HG03442 (cell line): ENCODE measurements around the gene TNRC6B.
A peak's percentile ranks its signal among the peaks of the same experiment; 100 is the strongest.
"Not testable (repeated sequence)": the region's sequence is repeated elsewhere in the genome, so short reads cannot be mapped to it uniquely, and the experiment has no call there.

ENCODE experiments used
- ATAC-seq: cut with Tn5 transposase; IDR thresholded peaks from one replicate; pipeline ENCODE4 v1.9.1; 2021; ENCODE audit warnings: mild to moderate bottlenecking, moderate library complexity; ENCODE audit not compliant: unreplicated experiment

The TNRC6B gene

GRCh38 chr22:40210818-40211217, 33.1 kb downstream of the TNRC6B start:
- peak; percentile 73 for ATAC-seq

- no peak for ATAC-seq
These were observed 33.8 kb downstream of the TNRC6B start for GRCh38 chr22:40211476-40212054.

GRCh38 chr22:40212121-40212520, 34.4 kb downstream of the TNRC6B start:
- ATAC-seq, result no peak

- no peak for ATAC-seq
These were observed 35.8 kb downstream of the TNRC6B start for GRCh38 chr22:40213478-40213877.

- ATAC-seq, result no peak
These were observed 37.5 kb downstream of the TNRC6B start for GRCh38 chr22:40215266-40215665.

GRCh38 chr22:40216041-40216756, 38.5 kb downstream of the TNRC6B start:
- ATAC-seq, result no peak

GRCh38 chr22:40218152-40218551, 40.4 kb downstream of the TNRC6B start:
- ATAC-seq, result no peak

- no peak for ATAC-seq
These were observed 41.1 kb downstream of the TNRC6B start for GRCh38 chr22:40218723-40219294.

GRCh38 chr22:40220316-40221054, 42.8 kb downstream of the TNRC6B start:
- no peak for ATAC-seq

- no peak for ATAC-seq
These were observed 43.3 kb downstream of the TNRC6B start for GRCh38 chr22:40221055-40221414.

- not testable (repeated sequence) for ATAC-seq
These were observed 45.3 kb downstream of the TNRC6B start for GRCh38 chr22:40222979-40223378.

GRCh38 chr22:40224702-40225101, 47.0 kb downstream of the TNRC6B start:
- no peak for ATAC-seq

GRCh38 chr22:40226620-40227019, 48.9 kb downstream of the TNRC6B start:
- ATAC-seq, result no peak

- ATAC-seq, result no peak
These were observed 54.0 kb downstream of the TNRC6B start for GRCh38 chr22:40231618-40232313.

- no peak for ATAC-seq
These were observed 54.9 kb downstream of the TNRC6B start for GRCh38 chr22:40232624-40233023.

- no peak for ATAC-seq
These were observed 56.2 kb downstream of the TNRC6B start for GRCh38 chr22:40233886-40234285.

GRCh38 chr22:40234658-40235057, 56.9 kb downstream of the TNRC6B start:
- no peak for ATAC-seq

- no peak for ATAC-seq
These were observed 57.6 kb downstream of the TNRC6B start for GRCh38 chr22:40235308-40235707.

GRCh38 chr22:40236131-40236665, 58.5 kb downstream of the TNRC6B start:
- ATAC-seq, result no peak

- no peak for ATAC-seq
These were observed 59.5 kb downstream of the TNRC6B start for GRCh38 chr22:40237241-40237640.
